SHP77 (cell line): ENCODE data around the gene S1PR3.

ENCODE experiments used
- DNase-seq, 2 experiments: peaks; one replicate each; lab custom pipeline; 2025; lab: John Stamatoyannopoulos, UW

Gene S1PR3

DNA sequence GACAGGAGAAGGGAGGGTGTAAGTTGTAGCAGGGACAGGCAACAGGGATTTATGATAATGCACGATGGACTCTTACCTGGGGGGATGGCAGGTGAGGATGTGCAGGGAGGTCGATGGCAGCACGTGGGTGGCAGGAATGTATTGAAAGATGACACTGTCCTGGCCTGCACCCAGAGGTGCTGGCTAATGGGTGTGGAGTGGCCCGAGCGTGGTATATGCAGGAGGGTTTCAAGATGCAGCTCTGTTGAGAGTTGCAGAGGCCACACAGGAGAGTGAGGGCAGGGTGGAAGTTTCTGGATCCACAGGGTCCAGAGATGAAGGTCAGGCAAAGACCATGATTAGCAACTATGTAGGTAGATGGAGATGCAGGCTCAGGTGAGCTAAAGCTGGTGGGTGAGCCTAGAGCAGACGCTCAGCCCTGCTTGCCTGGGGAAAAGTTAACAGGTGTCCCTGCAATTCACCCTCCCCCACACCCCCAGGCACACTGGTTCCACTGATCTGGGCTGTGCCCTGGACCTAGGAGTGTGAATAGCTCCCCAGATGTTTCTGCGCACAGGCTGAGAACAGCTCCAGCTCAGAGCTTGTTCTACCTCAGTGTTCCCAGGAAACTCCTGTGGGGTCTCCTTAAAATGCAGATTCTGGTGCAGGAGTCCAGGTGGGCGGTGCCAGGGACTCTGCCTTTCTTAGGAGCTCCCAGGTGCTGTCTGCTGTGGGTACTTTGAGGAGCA is 21.5 kb upstream of the S1PR3 start:
- DNase-seq, result no peak

- no peak for DNase-seq
Measured at GRCh38 chr9:88971131-88971960, 19.9 kb upstream of the S1PR3 start.

GRCh38 chr9:88972401-88972800 is 18.9 kb upstream of the S1PR3 start:
- DNase-seq, result no peak

DNA sequence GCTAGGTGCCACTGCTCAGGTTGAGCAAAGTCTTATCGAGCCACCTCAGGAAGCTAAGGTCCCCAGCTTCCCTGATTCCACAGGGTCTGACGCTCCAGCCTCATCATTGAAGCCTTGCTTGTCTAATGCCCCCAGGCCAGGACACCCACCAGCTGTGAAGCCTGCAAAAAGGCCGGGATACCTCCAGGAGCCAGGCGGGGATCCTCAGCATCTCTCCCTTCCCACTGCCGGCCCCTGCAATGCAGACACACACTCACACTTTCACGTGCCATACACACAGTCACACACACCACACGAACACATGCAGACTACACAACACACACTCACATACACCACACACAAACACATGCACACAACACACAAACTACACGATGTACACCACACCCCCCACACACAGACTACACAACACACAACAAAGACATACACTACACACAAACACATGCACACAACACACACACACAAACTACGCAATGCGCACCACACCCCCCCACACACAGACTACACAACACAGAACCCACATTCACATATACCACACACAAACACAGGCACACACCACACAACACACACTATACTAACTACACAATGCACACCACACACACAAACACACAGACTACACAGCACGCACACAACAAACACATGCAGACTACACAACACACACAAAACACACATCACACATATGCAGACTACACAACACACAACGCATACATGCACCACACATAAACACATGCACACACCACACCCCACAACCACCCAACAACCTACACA is 17.8 kb upstream of the S1PR3 start:
- no peak for DNase-seq

DNA sequence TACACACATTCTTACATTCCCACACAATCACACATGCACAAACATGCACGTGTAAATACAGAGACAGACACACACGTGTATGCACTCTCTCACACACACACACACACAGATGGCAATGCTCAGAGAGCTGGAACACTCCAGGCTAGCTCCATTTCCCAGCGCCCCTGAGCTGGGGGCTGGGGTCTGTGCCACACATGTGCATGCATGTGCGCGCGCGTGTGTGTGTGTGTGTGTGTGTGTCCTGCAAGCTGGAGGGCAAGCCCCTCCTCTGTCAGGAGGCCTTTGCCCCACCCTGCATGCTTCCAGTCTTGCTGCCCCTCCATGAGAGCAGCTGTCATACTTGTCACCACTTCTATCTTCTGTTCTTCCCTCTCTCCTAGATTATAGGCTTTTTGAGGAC is 16.6 kb upstream of the S1PR3 start:
- DNase-seq, result no peak

DNA sequence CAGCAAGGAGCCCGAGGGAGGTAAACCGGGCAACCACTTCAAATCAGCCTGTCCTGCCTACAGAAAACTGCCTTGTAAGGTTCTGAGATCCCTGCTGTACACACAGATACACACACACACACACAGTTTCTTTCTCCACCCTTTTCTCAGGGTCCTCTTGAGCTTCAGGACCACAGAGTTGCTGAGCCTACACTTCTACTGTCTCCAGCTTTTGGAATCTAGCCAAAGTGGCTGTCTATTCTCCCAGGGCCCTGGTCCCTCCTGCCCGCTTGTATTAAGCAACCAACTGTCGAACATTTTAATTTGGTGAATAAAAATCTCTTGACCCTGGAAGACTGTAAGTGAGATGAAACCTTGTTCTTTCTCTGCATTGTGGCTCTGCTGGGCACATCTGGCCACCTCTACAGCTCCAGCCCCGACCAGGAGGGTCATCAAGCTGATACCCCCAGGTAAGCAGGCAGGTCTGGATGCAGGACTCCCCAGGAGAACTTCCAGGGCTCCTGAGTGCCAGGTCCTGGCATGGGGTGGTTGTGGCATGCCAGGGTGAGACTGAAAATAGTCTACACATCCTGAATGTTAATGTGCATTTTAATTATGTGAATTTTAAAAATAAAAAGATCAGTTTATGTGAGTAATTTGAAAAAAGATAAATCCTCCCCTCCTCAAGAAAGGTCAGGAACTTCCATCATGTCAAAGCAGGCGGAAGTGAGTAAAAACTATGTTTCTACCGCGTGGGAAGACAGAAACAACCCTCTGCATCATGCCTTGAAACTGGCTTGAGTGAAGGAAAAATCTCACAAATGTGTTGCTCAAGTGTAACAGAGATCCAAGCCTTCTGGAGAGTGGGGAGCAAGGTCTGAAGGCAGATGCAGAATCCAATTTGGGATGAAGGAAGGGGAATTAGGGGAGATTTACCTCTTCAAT is 15.0 kb upstream of the S1PR3 start:
- DNase-seq, result no peak

GRCh38 chr9:88976890-88977257 is 14.4 kb upstream of the S1PR3 start:
- no peak for DNase-seq

DNA sequence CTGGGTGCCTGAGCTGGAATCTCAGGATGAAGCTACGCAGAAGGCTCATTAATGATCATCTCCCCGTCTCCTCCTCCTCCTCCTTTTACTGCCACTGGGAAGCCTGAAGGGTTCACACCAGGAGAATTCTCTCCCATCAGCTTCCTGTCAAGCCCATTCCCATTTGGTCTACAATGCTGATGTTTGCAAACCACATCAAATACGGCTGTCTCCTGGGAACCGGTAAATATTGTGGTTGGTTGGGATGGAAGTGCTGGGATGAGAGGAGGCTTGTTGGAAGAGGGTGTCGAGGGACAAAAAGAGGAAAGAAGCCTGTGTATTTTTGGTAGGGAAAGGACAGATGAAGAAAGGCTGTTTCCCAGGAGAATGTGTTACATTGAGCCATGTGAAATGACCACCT is 13.2 kb upstream of the S1PR3 start:
- DNase-seq, result no peak

DNA sequence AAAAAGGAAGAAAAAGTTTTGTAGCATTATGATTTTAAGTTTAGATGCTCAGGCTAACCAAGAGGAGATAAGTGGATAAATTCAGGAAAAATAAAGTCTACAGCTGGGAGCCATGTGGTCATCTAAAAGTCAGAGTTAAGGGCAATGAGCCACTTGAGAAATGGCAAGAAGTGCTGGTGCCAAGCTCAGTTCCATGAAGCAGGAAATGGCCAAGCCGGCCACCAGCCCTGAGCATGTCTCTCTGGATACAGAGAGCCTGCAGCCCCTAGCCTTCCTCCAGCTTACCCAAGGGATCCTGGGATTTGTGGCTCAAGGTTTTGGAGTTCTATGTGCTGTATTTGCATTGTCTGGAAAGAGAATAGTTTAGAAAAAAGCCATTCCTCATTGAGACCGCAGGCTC is 12.2 kb upstream of the S1PR3 start:
- no peak for DNase-seq

DNA sequence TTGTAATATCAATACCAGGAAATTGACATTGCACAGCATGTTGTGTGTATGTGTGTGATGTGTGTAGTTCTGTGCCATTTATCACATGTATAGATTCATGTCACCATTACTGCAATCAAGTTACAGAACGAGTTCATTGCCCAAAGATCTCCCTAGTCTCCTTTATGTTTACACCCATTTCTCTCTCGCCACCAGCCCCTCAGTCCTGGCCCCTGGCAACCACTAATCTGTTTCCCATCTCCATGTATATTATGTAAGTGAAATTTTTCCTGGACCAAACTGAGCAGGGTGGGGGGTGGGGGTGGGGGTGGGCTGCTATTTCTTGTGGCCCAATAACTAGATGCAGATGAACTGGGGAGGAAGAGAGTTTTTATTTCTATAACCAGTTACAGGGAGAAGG is 11.5 kb upstream of the S1PR3 start:
- DNase-seq, result no peak

DNA sequence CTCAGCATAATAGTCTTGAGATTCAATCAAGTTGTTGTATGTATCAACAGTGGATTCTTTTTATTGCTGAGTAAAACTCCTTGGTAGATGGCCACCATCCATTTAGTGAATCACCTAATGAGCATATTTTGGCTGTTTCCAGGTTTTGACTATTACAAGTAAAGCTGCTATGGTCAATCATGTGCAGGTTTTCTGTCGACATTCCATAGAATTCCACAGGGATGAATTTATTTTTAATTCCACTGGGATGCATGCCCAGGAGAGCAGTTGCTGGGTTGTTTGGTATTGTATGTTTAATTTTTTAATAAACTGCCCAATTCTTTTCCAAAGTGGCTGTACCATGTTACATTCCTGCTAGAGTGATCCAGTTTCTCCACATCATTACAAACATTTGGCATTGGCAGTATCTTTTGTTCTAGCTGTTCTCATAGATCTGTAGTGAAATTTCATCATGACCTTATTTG is 10.5 kb upstream of the S1PR3 start:
- no peak for DNase-seq

GRCh38 chr9:88983865-88984542 is 7.3 kb upstream of the S1PR3 start:
- no peak for DNase-seq

GRCh38 chr9:88984543-88984883 is 6.8 kb upstream of the S1PR3 start:
- no peak for DNase-seq

GRCh38 chr9:88985616-88986015 is 5.7 kb upstream of the S1PR3 start:
- no peak for DNase-seq

DNA sequence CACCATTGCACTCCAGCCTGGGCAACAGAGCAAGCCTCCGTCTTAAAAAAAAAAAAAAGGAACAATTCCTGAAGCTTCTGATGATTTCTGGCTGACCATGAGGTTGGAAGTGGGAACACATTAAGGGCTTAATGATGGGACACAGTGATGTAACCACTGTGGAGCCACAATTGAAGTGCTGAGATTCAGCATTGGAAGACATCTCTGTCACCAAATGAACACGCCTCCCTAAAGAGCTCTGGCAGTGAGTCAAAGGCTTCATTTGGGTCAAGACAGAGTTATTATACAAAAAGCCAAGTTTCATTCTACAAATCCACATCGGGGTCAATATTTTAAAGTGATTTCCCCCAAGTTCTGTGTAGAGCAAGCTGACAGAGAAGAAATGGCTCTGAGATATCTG is 4.5 kb upstream of the S1PR3 start:
- DNase-seq, result no peak

DNA sequence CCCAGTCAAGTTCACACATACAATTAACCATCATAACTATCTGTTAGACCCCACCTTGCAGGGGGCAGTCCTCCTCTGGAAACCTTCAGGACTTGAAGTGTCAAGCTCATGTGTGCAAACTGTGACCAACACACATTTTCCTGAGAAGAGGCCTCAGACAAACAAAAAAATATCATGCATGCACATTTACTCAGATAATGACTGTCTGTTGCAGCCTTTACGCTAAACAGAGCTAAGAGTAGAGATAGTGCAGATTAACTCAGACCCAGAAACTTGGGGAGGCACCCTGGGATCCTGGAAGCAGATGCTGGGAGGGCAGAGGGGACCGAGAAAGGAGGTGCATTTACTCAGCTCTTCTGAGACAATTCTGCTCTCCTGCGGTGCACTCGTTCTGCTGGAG is 3.6 kb upstream of the S1PR3 start:
- DNase-seq, result no peak

GRCh38 chr9:88988796-88989641 is 2.2 kb upstream of the S1PR3 start:
- no peak for DNase-seq

DNA sequence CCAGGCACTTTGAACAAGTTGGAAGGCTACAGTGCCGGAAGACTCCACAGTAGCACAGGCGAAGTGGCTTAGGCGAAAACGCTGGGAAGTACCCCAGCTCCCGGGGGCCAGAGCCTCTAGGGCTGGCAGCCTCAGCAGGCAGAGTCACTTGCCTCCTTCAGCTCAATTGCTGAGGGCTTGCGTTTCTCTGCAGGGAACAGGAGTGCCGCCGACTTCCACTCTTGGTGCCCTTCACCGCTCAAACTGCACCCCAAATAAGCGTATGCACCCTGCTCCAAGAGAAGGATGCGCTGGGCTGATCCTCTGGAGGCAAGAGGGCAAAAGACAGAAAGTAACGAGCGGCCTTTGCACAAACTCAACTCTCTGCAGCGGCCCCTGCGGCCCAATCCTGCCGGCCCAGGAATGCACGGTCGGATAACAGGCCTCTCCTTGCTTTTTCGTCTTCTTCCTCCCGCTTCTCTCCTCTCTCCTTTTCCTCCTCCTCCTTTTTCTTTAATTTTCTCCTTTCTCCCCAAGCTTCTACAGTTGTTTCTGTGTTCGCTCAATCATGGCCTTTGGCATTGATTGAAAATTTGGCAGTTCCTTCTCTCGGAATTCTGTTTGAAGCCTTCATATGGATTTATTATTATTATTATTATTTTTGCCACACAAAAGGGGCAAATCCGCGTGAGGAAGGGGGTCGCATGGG is 1.1 kb upstream of the S1PR3 start:
- DNase-seq, result no peak

GRCh38 chr9:88990729-88991065 is 571 bp upstream of the S1PR3 start:
- no peak for DNase-seq

DNA sequence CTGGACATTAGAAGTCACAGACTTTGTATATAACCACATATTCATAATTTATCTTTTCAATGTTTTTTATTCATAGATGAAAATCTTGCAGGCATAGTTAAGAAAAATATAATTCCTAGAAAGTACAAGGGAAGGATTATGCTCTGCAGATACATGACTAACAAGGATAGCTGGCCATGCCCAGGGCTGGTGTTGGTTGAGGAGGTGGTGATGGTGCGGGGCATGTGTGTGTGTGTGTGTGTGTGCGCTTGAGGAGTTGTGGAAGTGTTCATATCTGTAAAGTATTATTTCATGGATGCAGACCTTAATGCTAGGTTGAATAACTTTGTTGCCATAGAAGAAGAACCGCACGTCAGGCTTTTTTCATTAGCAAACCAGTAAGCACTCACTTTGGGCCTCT is 1.3 kb downstream of the S1PR3 start:
- no peak for DNase-seq
